ENCODE results near the gene GFY. TPM values are rescaled to one million over a fixed set of nuclear protein-coding genes. Genes with fewer than 3 reads are reported as not detected.
A peak's percentile ranks its signal among the peaks of the same experiment; 100 is the strongest.
"Not testable (repeated sequence)": the region's sequence is repeated elsewhere in the genome, so short reads cannot be mapped to it uniquely, and the experiment has no call there.

GFY gene
- total RNA-seq, 2 donors from 2014 or later, result not detected

GRCh38 chr19:49458567-49458903 lies 33.3 kb downstream of the GFY start:
- peak overlapping the region; percentile 85 for H3K27ac Mint-ChIP-seq
- no peaks in the 10 kb centered on the region for H3K4me1 Mint-ChIP-seq
- no peak for ATAC-seq (replicated peaks)
- H3K36me3 Mint-ChIP-seq (ENCODE audit: low read depth), result peaks cover 7% of the 10 kb centered on the region
- H3K4me3 Mint-ChIP-seq, result peak overlapping the region; percentile 58
- H3K9me3 Mint-ChIP-seq, result no peaks in the 10 kb centered on the region
- no peaks in the 10 kb centered on the region for H3K27me3 Mint-ChIP-seq

GRCh38 chr19:49459388-49459787 lies 34.2 kb downstream of the GFY start:
- no peaks in the 10 kb centered on the region for H3K4me1 Mint-ChIP-seq
- no peaks in the 10 kb centered on the region for H3K27me3 Mint-ChIP-seq
- H3K27ac Mint-ChIP-seq, result peak overlapping the region; percentile 28
- no peak for ATAC-seq (replicated peaks)
- no peaks in the 10 kb centered on the region for H3K9me3 Mint-ChIP-seq
- no peak overlapping the region for H3K4me3 Mint-ChIP-seq
- H3K36me3 Mint-ChIP-seq (ENCODE audit: low read depth), result peaks cover 3% of the 10 kb centered on the region

- not testable (repeated sequence) for H3K27ac Mint-ChIP-seq; H3K27me3 Mint-ChIP-seq; ATAC-seq (replicated peaks); H3K4me3 Mint-ChIP-seq; H3K4me1 Mint-ChIP-seq; H3K36me3 Mint-ChIP-seq (ENCODE audit: low read depth); H3K9me3 Mint-ChIP-seq
Measured at GRCh38 chr19:49461130-49461529, 35.9 kb downstream of the GFY start.

- peaks cover 5% of the 10 kb centered on the region for H3K36me3 Mint-ChIP-seq (ENCODE audit: low read depth)
- no peak overlapping the region for H3K27ac Mint-ChIP-seq
- H3K4me1 Mint-ChIP-seq, result no peaks in the 10 kb centered on the region
- H3K4me3 Mint-ChIP-seq, result no peak overlapping the region
- no peaks in the 10 kb centered on the region for H3K27me3 Mint-ChIP-seq
- ATAC-seq (replicated peaks), result no peak
- no peaks in the 10 kb centered on the region for H3K9me3 Mint-ChIP-seq
Measured at GRCh38 chr19:49461656-49462055, 36.5 kb downstream of the GFY start.

- Mint-ChIP-seq H3K9me3 (no peaks in the 10 kb centered on the region), H3K4me3 (no peak overlapping the region), H3K4me1 (no peaks in the 10 kb centered on the region), H3K27me3 (no peaks in the 10 kb centered on the region), H3K27ac (no peak overlapping the region), H3K36me3 (ENCODE audit: low read depth) (peaks cover 5% of the 10 kb centered on the region)
- no peak for ATAC-seq (replicated peaks)
Measured at GRCh38 chr19:49462492-49462891, 37.3 kb downstream of the GFY start.

GRCh38 chr19:49463960-49464740 lies 39.0 kb downstream of the GFY start:
- peak overlapping the region; percentile 54 for H3K27ac Mint-ChIP-seq

GRCh38 chr19:49465371-49465770 lies 40.2 kb downstream of the GFY start:
- no peaks in the 10 kb centered on the region for H3K9me3 Mint-ChIP-seq
- H3K4me3 Mint-ChIP-seq, result no peak overlapping the region
- H3K4me1 Mint-ChIP-seq, result peaks cover 7% of the 10 kb centered on the region
- no peak for ATAC-seq (replicated peaks)
- peaks cover 14% of the 10 kb centered on the region for H3K36me3 Mint-ChIP-seq (ENCODE audit: low read depth)
- H3K27me3 Mint-ChIP-seq, result no peaks in the 10 kb centered on the region
- peak overlapping the region; percentile 54 for H3K27ac Mint-ChIP-seq

More at GRCh38 chr19:49463960-49464740, 39.0 kb downstream of the GFY start:
- Mint-ChIP-seq H3K4me3 (no peak overlapping the region), H3K27me3 (no peaks in the 10 kb centered on the region), H3K9me3 (no peaks in the 10 kb centered on the region), H3K4me1 (peaks cover 7% of the 10 kb centered on the region), H3K36me3 (ENCODE audit: low read depth) (peaks cover 12% of the 10 kb centered on the region)
- no peak for ATAC-seq (replicated peaks)

- Mint-ChIP-seq H3K27ac (peak overlapping the region; percentile 97), H3K9me3 (no peaks in the 10 kb centered on the region), H3K4me1 (peaks cover 7% of the 10 kb centered on the region), H3K27me3 (no peaks in the 10 kb centered on the region), H3K36me3 (ENCODE audit: low read depth) (peaks cover 14% of the 10 kb centered on the region), H3K4me3 (peak overlapping the region; percentile 85)
- ATAC-seq (replicated peaks), result no peak
Measured at GRCh38 chr19:49468199-49468598, 43.0 kb downstream of the GFY start.

GRCh38 chr19:49468746-49469447 lies 43.7 kb downstream of the GFY start:
- H3K36me3 Mint-ChIP-seq (ENCODE audit: low read depth), result peaks cover 14% of the 10 kb centered on the region
- no peaks in the 10 kb centered on the region for H3K27me3 Mint-ChIP-seq
- peak overlapping the region; percentile 97 for H3K27ac Mint-ChIP-seq
- ATAC-seq (replicated peaks), result peak; percentile 80
- no peaks in the 10 kb centered on the region for H3K9me3 Mint-ChIP-seq
- H3K4me1 Mint-ChIP-seq, result peaks cover 7% of the 10 kb centered on the region
- peak overlapping the region; percentile 85 for H3K4me3 Mint-ChIP-seq

- no peaks in the 10 kb centered on the region for H3K27me3 Mint-ChIP-seq
- H3K27ac Mint-ChIP-seq, result peak overlapping the region; percentile 97
- peaks cover 8% of the 10 kb centered on the region for H3K4me1 Mint-ChIP-seq
- peak overlapping the region; percentile 85 for H3K4me3 Mint-ChIP-seq
- ATAC-seq (replicated peaks), result peak; percentile 74
- H3K9me3 Mint-ChIP-seq, result no peaks in the 10 kb centered on the region
- peaks cover 14% of the 10 kb centered on the region for H3K36me3 Mint-ChIP-seq (ENCODE audit: low read depth)
Measured at GRCh38 chr19:49469828-49470614, 44.8 kb downstream of the GFY start.

GRCh38 chr19:49470615-49470978 lies 45.4 kb downstream of the GFY start:
- Mint-ChIP-seq H3K27ac (peak overlapping the region; percentile 97), H3K4me1 (peaks cover 12% of the 10 kb centered on the region), H3K27me3 (no peaks in the 10 kb centered on the region), H3K9me3 (no peaks in the 10 kb centered on the region), H3K4me3 (peak overlapping the region; percentile 85), H3K36me3 (ENCODE audit: low read depth) (peaks cover 20% of the 10 kb centered on the region)
- ATAC-seq (replicated peaks), result no peak

- H3K4me1 Mint-ChIP-seq, result peaks cover 20% of the 10 kb centered on the region
- peaks cover 39% of the 10 kb centered on the region for H3K36me3 Mint-ChIP-seq (ENCODE audit: low read depth)
Measured at GRCh38 chr19:49472936-49473335, 47.7 kb downstream of the GFY start.

GRCh38 chr19:49473501-49473867 lies 48.3 kb downstream of the GFY start:
- H3K9me3 Mint-ChIP-seq; ATAC-seq (replicated peaks); H3K27me3 Mint-ChIP-seq: not testable (repeated sequence)
- Mint-ChIP-seq H3K4me3 (peak overlapping the region; percentile 98), H3K36me3 (ENCODE audit: low read depth) (peaks cover 40% of the 10 kb centered on the region), H3K27ac (peak overlapping the region; percentile 95), H3K4me1 (peaks cover 20% of the 10 kb centered on the region)

More at GRCh38 chr19:49472936-49473335, 47.7 kb downstream of the GFY start:
- Mint-ChIP-seq H3K27ac (peak overlapping the region; percentile 95), H3K4me3 (peak overlapping the region; percentile 98), H3K27me3 (no peaks in the 10 kb centered on the region), H3K9me3 (no peaks in the 10 kb centered on the region)
- no peak for ATAC-seq (replicated peaks)

- Mint-ChIP-seq H3K4me3 (peak within 1 kb of the TSS; percentile 98), H3K4me1 (peaks cover 15% of the 10 kb centered on the region), H3K27ac (peak within 1 kb of the TSS; percentile 95), H3K9me3 (no peaks in the 10 kb centered on the region), H3K27me3 (no peaks in the 10 kb centered on the region), H3K36me3 (ENCODE audit: low read depth) (peaks cover 40% of the 10 kb centered on the region)
- peak; percentile 52 for ATAC-seq (replicated peaks)
Measured at GRCh38 chr19:49473868-49474541, 48.8 kb downstream of the GFY start, which contains the start of gene FLT3LG. Gene FLT3LG (plus strand): TSS chr19:49474215. CDS start chr19:49474640, 425 bp downstream.
